HepG2 (cell line): Measurements from ENCODE around the gene URM1. TPM values are rescaled to one million over a fixed set of nuclear protein-coding genes. Genes with fewer than 3 reads are reported as not detected.

ENCODE experiments used
- ATAC-seq: fragments of 200-7000 bp; cut with Tn5 transposase; 3 replicates; pipeline ENCODE4 v1.9.1; 2020; ENCODE audit warnings: mild to moderate bottlenecking, moderate library complexity
- BruUV-seq: library from RNA; stranded (reverse); fragments of 400-500 nt; replicated peaks from 2 replicates; lab custom pipeline; 2021; lab: Mats Ljungman, UMichigan
- CTCF ChIA-PET: fragments of 300-600 bp; formaldehyde crosslinking; extraction: SDS; loops from one replicate; lab custom pipeline; 2021; ENCODE audit warnings: low total read pairs, inconsistent platforms, low intra/inter-chr PET ratio; lab: Yijun Ruan, JAX
- POLR2A ChIA-PET: fragments of 350-600 bp; sonication (Branson Sonifier 250); formaldehyde crosslinking; loops from one replicate; lab custom pipeline; 2020; ENCODE audit warnings: antibody characterized with exemption, inconsistent platforms; lab: Yijun Ruan, JAX
- DNase-seq: peaks from one replicate; pipeline ENCODE4 v3.0.0-alpha.2; 2015; ENCODE audit warnings: low spot score
- FAIRE-seq: peaks from 3 replicates; lab custom pipeline; 2011; peaks lifted over from hg19 to GRCh38; lab: Jason Lieb, UNC
- H2AFZ ChIP-seq: one replicate; pipeline ENCODE4 v1.6.1; 2011; ENCODE audit warnings: low read length, inconsistent platforms
- H3K27ac ChIP-seq: fragments of 300-600 bp; 3 replicates; pipeline ENCODE4 v1.8.0; 2011; ENCODE audit warnings: mixed run types, mild to moderate bottlenecking, mixed read lengths, low read length, inconsistent platforms; ENCODE audit not compliant: insufficient read depth; ENCODE audit errors: extremely low read length
- H3K27me3 ChIP-seq, 2 experiments: fragments of 200-600 bp in 1 of 2; 2 replicates in 1 of 2; 3 replicates in 1 of 2; pipeline versions ENCODE4 v1.6.0 to v1.8.0; 2011; ENCODE audit warnings: low read length in 2 of 2, mild to moderate bottlenecking in 2 of 2, moderate library complexity in 2 of 2, inconsistent platforms in 1 of 2; ENCODE audit not compliant: insufficient read depth in 2 of 2, control insufficient read depth in 1 of 2
- H3K36me3 ChIP-seq, 2 experiments: fragments of 200-600 bp in 1 of 2; replicated peaks in 1 of 2; 2 replicates in 1 of 2; 3 replicates in 1 of 2; pipeline versions ENCODE4 v1.5.1 to v1.8.0; 2011; ENCODE audit warnings: low read length in 2 of 2, inconsistent platforms in 1 of 2; ENCODE audit not compliant: insufficient read depth in 2 of 2, control insufficient read depth in 1 of 2
- H3K4me1 ChIP-seq: 2 replicates; pipeline ENCODE4 v1.5.1; 2012; ENCODE audit warnings: low read length, inconsistent platforms; ENCODE audit not compliant: insufficient read depth
- H3K4me2 ChIP-seq: 2 replicates; pipeline ENCODE4 v1.6.0; 2011; ENCODE audit warnings: low read depth, low read length, inconsistent platforms
- H3K4me3 ChIP-seq, 3 experiments: fragments of 200-600 bp in 1 of 3; sonication (generic), shearing (Covaris generic) in 1 of 3; replicated peaks in 1 of 3; 2 replicates each; pipeline ENCODE4 v1.5.1; 2011 to 2016; ENCODE audit warnings: low read length in 3 of 3, inconsistent platforms in 2 of 3, low read depth in 2 of 3, mild to moderate bottlenecking in 2 of 3, control low read depth in 1 of 3, mixed read lengths in 1 of 3; ENCODE audit not compliant: insufficient read depth in 1 of 3
- H3K79me2 ChIP-seq: one replicate; pipeline ENCODE4 v1.6.1; 2011; ENCODE audit warnings: low read length, inconsistent platforms; ENCODE audit not compliant: insufficient read depth
- H3K9ac ChIP-seq: 2 replicates; pipeline ENCODE4 v1.6.0; 2011; ENCODE audit warnings: mild to moderate bottlenecking, low read depth, low read length, inconsistent platforms; ENCODE audit not compliant: insufficient read depth
- H3K9me3 ChIP-seq: 2 replicates; pipeline ENCODE4 v1.5.1; 2012; ENCODE audit warnings: mild to moderate bottlenecking, low read length
- H4K20me1 ChIP-seq: 2 replicates; pipeline ENCODE4 v1.6.0; 2011; ENCODE audit warnings: inconsistent platforms, mild to moderate bottlenecking, low read length, moderate library complexity; ENCODE audit not compliant: insufficient read depth
- ATF7-NPFF ChIP-seq: sonication (generic); formaldehyde crosslinking; IDR thresholded peaks from 2 replicates; pipeline ENCODE4 v1.8.1; 2023; ENCODE audit warnings: mild to moderate bottlenecking, low read depth, missing genetic modification reagents, moderate library complexity
- HCFC1 ChIP-seq: fragments of 150-350 bp; IDR thresholded peaks from 2 replicates; pipeline ENCODE4 v1.6.1; 2014; ENCODE audit warnings: low read depth, low read length
- HDAC1 ChIP-seq: sonication (generic); formaldehyde crosslinking; IDR thresholded peaks from 2 replicates; pipeline ENCODE4 v1.5.1; 2020; ENCODE audit warnings: mild to moderate bottlenecking, missing genetic modification reagents
- KDM2A ChIP-seq: sonication (generic); formaldehyde crosslinking; IDR thresholded peaks from 2 replicates; pipeline ENCODE4 v1.4.0; 2020; ENCODE audit warnings: low read depth, missing genetic modification reagents, borderline replicate concordance
- PCBP1 ChIP-seq: fragments of 200-400 bp; formaldehyde crosslinking; IDR thresholded peaks from 2 replicates; pipeline ENCODE4 v1.6.1; 2017; ENCODE audit warnings: mild to moderate bottlenecking, low read depth, low read length, borderline replicate concordance
- RAD21 ChIP-seq: fragments of 450-650 bp; formaldehyde crosslinking; IDR thresholded peaks from 2 replicates; pipeline ENCODE4 v1.5.0; 2020; ENCODE audit warnings: mild to moderate bottlenecking
- SMAD3 ChIP-seq: sonication (generic); formaldehyde crosslinking; IDR thresholded peaks from 2 replicates; pipeline ENCODE4 v1.4.0; 2020; ENCODE audit warnings: missing genetic modification reagents
- SRY ChIP-seq: sonication (generic); formaldehyde crosslinking; IDR thresholded peaks from 2 replicates; pipeline ENCODE4 v1.8.0; 2022; ENCODE audit warnings: mild to moderate bottlenecking, missing genetic modification reagents
- THAP11 ChIP-seq: IDR thresholded peaks from 2 replicates; pipeline ENCODE4 v1.6.1; 2016; ENCODE audit warnings: missing biosample characterization, missing genetic modification reagents
- ZNF20 ChIP-seq: sonication (generic); formaldehyde crosslinking; IDR thresholded peaks from 2 replicates; pipeline ENCODE4 v1.4.0; 2020; ENCODE audit warnings: mild to moderate bottlenecking, moderate library complexity, missing genetic modification reagents
- ZNF253 ChIP-seq: sonication (generic); formaldehyde crosslinking; IDR thresholded peaks from 2 replicates; pipeline ENCODE4 v1.8.0; 2022; ENCODE audit warnings: mild to moderate bottlenecking, missing genetic modification reagents, borderline replicate concordance
- ZNF556 ChIP-seq: sonication (generic); formaldehyde crosslinking; IDR thresholded peaks from 2 replicates; pipeline ENCODE4 v1.4.0; 2020; ENCODE audit warnings: mild to moderate bottlenecking, missing genetic modification reagents, borderline replicate concordance
- ZNF569 ChIP-seq: sonication (generic); formaldehyde crosslinking; IDR thresholded peaks from 2 replicates; pipeline ENCODE4 v1.5.0; 2020; ENCODE audit warnings: mild to moderate bottlenecking, missing genetic modification reagents, moderate library complexity, borderline replicate concordance
- ZNF678 ChIP-seq: sonication (generic); formaldehyde crosslinking; IDR thresholded peaks from 2 replicates; pipeline ENCODE4 v1.4.0; 2020; ENCODE audit warnings: mild to moderate bottlenecking, missing genetic modification reagents
- ZNF883 ChIP-seq: sonication (generic); formaldehyde crosslinking; IDR thresholded peaks from 2 replicates; pipeline ENCODE4 v1.5.1; 2020; ENCODE audit warnings: mild to moderate bottlenecking, missing genetic modification reagents; ENCODE audit errors: not compliant biosample characterization
- WGBS: methylation state at CpG from one replicate; pipeline ENCODE4 v1.1.6; 2017; ENCODE audit warnings: low lambda C conversion rate; 5-methylcytosine and 5-hydroxymethylcytosine counted together
- in situ Hi-C: cut with HindIII; loops from 2 replicates; pipeline ENCODE4 v1.10.0; 2017; ENCODE audit warnings: low pct_unique_long_range_greater_than_20kb; ENCODE audit not compliant: extremely low pct_ligation_motif_present
- intact Hi-C: fragments of 100-400 bp; cut with micrococcal nuclease; formaldehyde crosslinking; loops from one replicate; pipeline ENCODE4 v1.10.0; 2022; ENCODE audit not compliant: unreplicated experiment
- polyA plus RNA-seq, 8 experiments: library from polyadenylated mRNA; depleted of rRNA in 3 of 8; stranded (reverse) in 7 of 8; unstranded in 1 of 8; fragments of >200 nt; fragmentation: Illumina TruSeq in 4 of 8; extraction: Trizol in 4 of 8; gene quantifications; 2 replicates each; pipeline versions ENCODE4 v1.2.1 to v1.2.3, GENCODE V29; 2011 to 2016; ENCODE audit warnings: low read depth in 4 of 8, missing spikeins in 1 of 8, mixed read lengths in 1 of 8; ENCODE audit not compliant: insufficient read depth in 1 of 8
- total RNA-seq, 5 experiments: library from RNA; depleted of rRNA; stranded (reverse); fragments of >200 nt; fragmentation: Illumina TruSeq; extraction: Trizol; gene quantifications; 2 replicates each; pipeline ENCODE4 v1.2.3, GENCODE V29; 2016; ENCODE audit warnings: low read depth in 1 of 5
- TF ChIP-seq, protein P1 (sequence below): fragments of 450-650 bp; IDR thresholded peaks from 2 replicates; pipeline ENCODE4 v1.6.1; 2017; ENCODE audit warnings: mild to moderate bottlenecking
- TF ChIP-seq, protein P2 (sequence below): sonication (generic); formaldehyde crosslinking; IDR thresholded peaks from 2 replicates; pipeline ENCODE4 v1.4.0; 2020; ENCODE audit warnings: missing genetic modification reagents

The URM1 gene
- total and polyA plus RNA-seq, 2 of the 13 experiments (the other 11 are each of a cell fraction or from before 2014, with no cell fraction given), result 37.1 to 41.3 TPM

DNA sequence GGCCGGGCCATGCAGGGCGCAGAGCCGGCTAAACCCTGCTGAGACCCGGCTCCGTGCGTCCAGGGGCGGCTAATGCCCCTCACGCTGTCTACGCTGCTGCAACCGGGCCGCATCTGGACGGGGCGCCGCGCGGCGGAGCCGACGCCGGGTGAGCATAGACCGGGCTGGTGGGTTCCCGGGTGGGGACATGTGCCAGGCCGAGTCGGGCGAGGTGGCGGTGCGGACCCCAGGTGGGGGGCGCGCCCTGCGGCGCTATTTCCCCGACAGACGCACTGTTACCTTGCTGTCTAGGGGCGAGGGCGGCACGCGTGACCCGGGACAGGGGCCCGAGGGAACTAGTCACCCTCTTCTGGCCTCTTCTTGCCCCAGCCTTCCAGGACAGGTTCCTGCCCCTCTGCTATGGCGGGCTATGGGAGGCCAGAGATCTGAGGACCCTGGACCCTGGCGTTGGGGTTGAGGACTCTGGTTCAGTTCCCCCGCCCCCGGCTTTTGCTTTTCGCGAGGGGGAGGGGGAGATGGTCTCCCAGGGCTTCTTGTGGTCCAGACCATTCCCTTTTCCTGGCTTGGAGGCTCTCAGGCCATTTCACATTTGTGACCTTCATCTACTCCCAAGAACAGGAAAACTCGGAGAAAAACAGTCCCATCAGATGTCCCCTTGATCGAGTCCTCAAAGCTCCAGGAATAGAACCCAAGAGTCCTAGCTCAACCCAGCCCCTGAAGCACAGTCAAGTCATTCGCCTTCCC, 30.3 kb upstream of the URM1 start (continued):
- TF ChIP-seq ZNF678 (CRISPR knock-in tag) (no peak), THAP11 (CRISPR knock-in tag) (0 out of 2 replicates have a peak, but pooled peaks have one; percentile 18)

DNA sequence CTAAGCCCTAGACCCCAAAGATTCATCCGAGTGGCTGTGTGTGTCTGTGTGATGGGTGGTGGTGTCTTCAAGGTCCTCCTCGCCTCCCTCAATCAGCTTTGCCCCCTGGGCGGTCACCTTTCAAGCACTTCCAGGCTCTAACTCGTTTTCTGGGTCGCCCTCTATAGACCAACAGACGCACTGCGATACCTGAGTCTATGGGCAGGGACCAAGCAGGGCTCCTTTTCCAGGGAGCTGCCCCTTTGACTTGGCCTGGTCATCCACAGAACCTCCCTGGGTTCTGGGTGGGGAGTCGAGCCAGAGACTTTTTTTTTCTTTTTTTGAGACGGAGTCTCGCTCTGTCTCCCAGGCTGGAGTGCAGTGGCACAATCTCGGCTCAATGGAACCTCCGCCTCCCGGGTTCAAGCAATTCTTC, 29.7 kb upstream of the URM1 start:
- in situ Hi-C loops (loop anchor here (5.0 kb wide), 1 partner anchor 44 kb away; no protein-coding TSS in a partner anchor), intact Hi-C loops (loop anchor here (1.0 to 2.0 kb wide), 2 partner anchors 19 to 46 kb away; partner anchors contain the start of genes COQ4 and TRUB2)
- ChIA-PET POLR2A (interaction anchor here (0.9 to 1.5 kb wide), 9 partner anchors 21 to 79 kb away, joined by 3 to 12 read pairs (median 4); partner anchors contain the start of genes CERCAM, GOLGA2, SWI5 and URM1), CTCF (interaction anchor here (3.3 kb wide), 1 partner anchor 46 kb away, joined by 29 read pairs; no protein-coding TSS in a partner anchor)
- peak; percentile 82 for ATAC-seq
- no peaks in the 10 kb centered on the region for H3K9me3 ChIP-seq
- H3K4me3 ChIP-seq, result peak overlapping the region; percentile 85 to 95 (median 87)
- BruUV-seq, result no TSS peak
- peak; percentile 86 for FAIRE-seq
- peak overlapping the region; percentile 76; the same call in 1 of the 2 replicates for H3K9ac ChIP-seq
- H3K27me3 ChIP-seq, result no peaks in the 10 kb centered on the region
- H3K4me2 ChIP-seq, result peak overlapping the region; percentile 99
- no peaks in the 10 kb centered on the region for H3K79me2 ChIP-seq
- peaks cover 19% of the 10 kb centered on the region for H3K4me1 ChIP-seq
- peak overlapping the region; percentile 7 for H2AFZ ChIP-seq
- H3K27ac ChIP-seq, result peak overlapping the region; percentile 68
- DNase-seq, result peak; percentile 68
- 33% methylated on average over 10 of the region's 13 CpGs for WGBS
- no peaks in the 10 kb centered on the region for H4K20me1 ChIP-seq
- peaks cover 10 to 25% of the 10 kb centered on the region in 2 experiments; a peak in 4 of 5 replicates for H3K36me3 ChIP-seq
- 0 out of 2 replicates have a peak, but pooled peaks have one; percentile 18 for TF ChIP-seq SRY (CRISPR knock-in tag)
- TF ChIP-seq PCBP1, result no peak
- TF ChIP-seq, protein P1, sequence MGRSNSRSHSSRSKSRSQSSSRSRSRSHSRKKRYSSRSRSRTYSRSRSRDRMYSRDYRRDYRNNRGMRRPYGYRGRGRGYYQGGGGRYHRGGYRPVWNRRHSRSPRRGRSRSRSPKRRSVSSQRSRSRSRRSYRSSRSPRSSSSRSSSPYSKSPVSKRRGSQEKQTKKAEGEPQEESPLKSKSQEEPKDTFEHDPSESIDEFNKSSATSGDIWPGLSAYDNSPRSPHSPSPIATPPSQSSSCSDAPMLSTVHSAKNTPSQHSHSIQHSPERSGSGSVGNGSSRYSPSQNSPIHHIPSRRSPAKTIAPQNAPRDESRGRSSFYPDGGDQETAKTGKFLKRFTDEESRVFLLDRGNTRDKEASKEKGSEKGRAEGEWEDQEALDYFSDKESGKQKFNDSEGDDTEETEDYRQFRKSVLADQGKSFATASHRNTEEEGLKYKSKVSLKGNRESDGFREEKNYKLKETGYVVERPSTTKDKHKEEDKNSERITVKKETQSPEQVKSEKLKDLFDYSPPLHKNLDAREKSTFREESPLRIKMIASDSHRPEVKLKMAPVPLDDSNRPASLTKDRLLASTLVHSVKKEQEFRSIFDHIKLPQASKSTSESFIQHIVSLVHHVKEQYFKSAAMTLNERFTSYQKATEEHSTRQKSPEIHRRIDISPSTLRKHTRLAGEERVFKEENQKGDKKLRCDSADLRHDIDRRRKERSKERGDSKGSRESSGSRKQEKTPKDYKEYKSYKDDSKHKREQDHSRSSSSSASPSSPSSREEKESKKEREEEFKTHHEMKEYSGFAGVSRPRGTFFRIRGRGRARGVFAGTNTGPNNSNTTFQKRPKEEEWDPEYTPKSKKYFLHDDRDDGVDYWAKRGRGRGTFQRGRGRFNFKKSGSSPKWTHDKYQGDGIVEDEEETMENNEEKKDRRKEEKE, result no peak
- no peak for TF ChIP-seq ZNF569 (CRISPR knock-in tag)
- TF ChIP-seq ZNF556, result 0 out of 2 replicates have a peak, but pooled peaks have one; percentile 33
- no peak for TF ChIP-seq ZNF883 (CRISPR knock-in tag)
- TF ChIP-seq SMAD3 (CRISPR knock-in tag), result no peak
- peak; percentile 11; the same call in 1 of the 2 replicates for TF ChIP-seq KDM2A (CRISPR knock-in tag)
- peak; percentile 8; the same call in 1 of the 2 replicates for TF ChIP-seq HCFC1
- TF ChIP-seq RAD21 (CRISPR knock-in tag), result peak; percentile 69
- TF ChIP-seq, protein P2, sequence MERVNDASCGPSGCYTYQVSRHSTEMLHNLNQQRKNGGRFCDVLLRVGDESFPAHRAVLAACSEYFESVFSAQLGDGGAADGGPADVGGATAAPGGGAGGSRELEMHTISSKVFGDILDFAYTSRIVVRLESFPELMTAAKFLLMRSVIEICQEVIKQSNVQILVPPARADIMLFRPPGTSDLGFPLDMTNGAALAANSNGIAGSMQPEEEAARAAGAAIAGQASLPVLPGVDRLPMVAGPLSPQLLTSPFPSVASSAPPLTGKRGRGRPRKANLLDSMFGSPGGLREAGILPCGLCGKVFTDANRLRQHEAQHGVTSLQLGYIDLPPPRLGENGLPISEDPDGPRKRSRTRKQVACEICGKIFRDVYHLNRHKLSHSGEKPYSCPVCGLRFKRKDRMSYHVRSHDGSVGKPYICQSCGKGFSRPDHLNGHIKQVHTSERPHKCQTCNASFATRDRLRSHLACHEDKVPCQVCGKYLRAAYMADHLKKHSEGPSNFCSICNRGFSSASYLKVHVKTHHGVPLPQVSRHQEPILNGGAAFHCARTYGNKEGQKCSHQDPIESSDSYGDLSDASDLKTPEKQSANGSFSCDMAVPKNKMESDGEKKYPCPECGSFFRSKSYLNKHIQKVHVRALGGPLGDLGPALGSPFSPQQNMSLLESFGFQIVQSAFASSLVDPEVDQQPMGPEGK (CRISPR knock-in tag), result 0 out of 2 replicates have a peak, but pooled peaks have one; percentile 9
- no peak for TF ChIP-seq ZNF253
- TF ChIP-seq ATF7-NPFF (CRISPR knock-in tag), result no peak
- TF ChIP-seq HDAC1, result 0 out of 2 replicates have a peak, but pooled peaks have one; percentile 16
- TF ChIP-seq ZNF20, result no peak
